ENCODE measurements around the gene CHRNA3.

Gene CHRNA3

DNA sequence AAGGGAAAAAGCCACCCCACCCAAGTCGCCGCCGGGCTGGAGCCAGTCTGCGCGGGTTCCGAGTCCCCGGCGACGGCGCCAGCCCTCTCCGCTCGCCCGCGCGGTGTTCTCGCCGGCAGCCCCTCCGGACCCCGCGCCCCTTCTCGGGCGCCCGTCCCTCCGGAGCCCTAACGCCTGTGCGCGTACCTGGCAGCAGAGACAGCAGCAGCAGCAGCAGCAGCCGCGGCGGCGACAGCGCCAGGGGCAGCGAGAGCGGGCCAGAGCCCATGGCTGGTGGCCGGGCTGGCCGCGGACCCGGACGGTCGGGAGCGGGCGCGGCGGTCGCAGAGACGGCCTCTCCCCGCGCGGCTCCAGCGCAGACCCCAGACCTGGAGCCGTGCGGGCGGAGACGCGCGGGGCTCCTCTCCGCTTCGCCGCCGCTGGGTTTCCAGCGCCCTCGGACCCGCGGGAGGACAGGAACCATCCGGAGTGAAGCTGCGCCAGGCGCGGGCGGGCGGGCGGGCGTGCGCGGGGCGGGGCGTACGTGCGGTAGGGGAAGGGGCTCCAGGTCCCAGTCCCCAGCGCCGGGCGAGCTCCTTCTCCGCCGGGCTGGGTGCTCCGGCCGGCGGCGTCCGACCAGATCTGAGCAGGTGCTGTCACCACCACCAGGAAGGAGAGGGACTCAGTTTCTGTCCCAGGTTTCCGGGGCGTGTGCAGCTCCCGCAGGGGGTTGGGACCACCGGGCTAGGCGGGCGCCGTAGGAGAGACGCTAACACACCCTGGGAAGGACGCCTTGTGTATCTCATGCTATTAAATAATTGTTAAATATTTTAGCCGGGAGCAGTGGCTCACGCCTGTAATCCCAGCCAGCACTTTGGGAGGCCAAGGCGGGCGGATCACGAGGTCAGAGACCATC is at the start of gene CHRNA3:
Gene CHRNA3 (minus strand): TSS at position 470 of the 895 bp plus-strand sequence. CDS start 202 bp downstream, at position 268.
- Histone ChIP-seq H3K9me3 (ENCODE audit: insufficient read depth, low read length) (no peaks in the 10 kb centered on the region), H3K9ac (ENCODE audit: low read length) (no peak within 1 kb of the TSS), H4K20me1 (ENCODE audit: low read depth, low read length) (no peaks in the 10 kb centered on the region), H3K9me2 (replicated peaks; ENCODE audit: insufficient read depth, low read length) (no peaks in the 10 kb centered on the region), H3F3A (ENCODE audit: insufficient read depth) (no peaks in the 10 kb centered on the region), H3K4me3 (ENCODE audit: insufficient read depth, low read length, poor library complexity, severe bottlenecking) (no peak within 1 kb of the TSS), H2AFZ (ENCODE audit: low read depth, low read length, severe bottlenecking) (no peak within 1 kb of the TSS), H3K79me2 (ENCODE audit: insufficient read depth, low read length) (no peaks in the 10 kb centered on the region), H3K27ac (ENCODE audit: low read depth, low read length) (no peak within 1 kb of the TSS), H3K36me3 (ENCODE audit: low read length) (no peaks in the 10 kb centered on the region), H3K4me2 (ENCODE audit: low read depth, low read length, poor library complexity, severe bottlenecking) (no peak within 1 kb of the TSS), H3K27me3 (ENCODE audit: low read length) (no peaks in the 10 kb centered on the region)
- TF ChIP-seq, protein P1, sequence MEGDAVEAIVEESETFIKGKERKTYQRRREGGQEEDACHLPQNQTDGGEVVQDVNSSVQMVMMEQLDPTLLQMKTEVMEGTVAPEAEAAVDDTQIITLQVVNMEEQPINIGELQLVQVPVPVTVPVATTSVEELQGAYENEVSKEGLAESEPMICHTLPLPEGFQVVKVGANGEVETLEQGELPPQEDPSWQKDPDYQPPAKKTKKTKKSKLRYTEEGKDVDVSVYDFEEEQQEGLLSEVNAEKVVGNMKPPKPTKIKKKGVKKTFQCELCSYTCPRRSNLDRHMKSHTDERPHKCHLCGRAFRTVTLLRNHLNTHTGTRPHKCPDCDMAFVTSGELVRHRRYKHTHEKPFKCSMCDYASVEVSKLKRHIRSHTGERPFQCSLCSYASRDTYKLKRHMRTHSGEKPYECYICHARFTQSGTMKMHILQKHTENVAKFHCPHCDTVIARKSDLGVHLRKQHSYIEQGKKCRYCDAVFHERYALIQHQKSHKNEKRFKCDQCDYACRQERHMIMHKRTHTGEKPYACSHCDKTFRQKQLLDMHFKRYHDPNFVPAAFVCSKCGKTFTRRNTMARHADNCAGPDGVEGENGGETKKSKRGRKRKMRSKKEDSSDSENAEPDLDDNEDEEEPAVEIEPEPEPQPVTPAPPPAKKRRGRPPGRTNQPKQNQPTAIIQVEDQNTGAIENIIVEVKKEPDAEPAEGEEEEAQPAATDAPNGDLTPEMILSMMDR (IDR thresholded peaks at IDR 0.05; ENCODE audit: insufficient read depth, low read length, poor library complexity, severe bottlenecking), result no peak
- no peak for TF ChIP-seq EZH2phosphoT487 (conservative IDR thresholded peaks at IDR 0.05; ENCODE audit: low read length)

DNA sequence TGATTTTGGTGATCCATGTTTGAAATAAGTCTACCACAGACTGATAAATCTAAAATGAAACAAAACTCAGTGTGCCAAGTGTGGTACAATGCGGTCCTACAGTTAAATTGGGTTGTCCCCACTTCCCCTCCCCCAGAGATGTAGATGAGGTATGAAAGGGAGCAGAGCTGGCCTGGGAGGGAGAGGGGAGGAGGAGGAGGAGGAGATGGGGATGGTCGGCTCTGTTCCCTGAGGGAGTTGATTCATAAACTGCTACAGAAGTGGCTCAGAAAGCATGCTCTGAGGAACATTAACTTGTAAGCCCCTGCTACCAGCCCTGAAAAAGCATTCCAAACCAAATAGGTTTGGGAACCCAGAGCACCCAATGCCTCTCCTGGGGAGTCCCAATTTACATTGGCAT is 48.2 kb upstream of the CHRNA3 start:
- Histone ChIP-seq H3K4me2 (ENCODE audit: low read depth, low read length, poor library complexity, severe bottlenecking) (no peak overlapping the region), H3K79me2 (ENCODE audit: insufficient read depth, low read length) (no peaks in the 10 kb centered on the region), H3K4me3 (ENCODE audit: insufficient read depth, low read length, poor library complexity, severe bottlenecking) (no peak overlapping the region), H3K36me3 (ENCODE audit: low read length) (no peaks in the 10 kb centered on the region), H3K27me3 (ENCODE audit: low read length) (no peaks in the 10 kb centered on the region), H3F3A (ENCODE audit: insufficient read depth) (no peaks in the 10 kb centered on the region), H3K9ac (ENCODE audit: low read length) (no peak overlapping the region), H2AFZ (ENCODE audit: low read depth, low read length, severe bottlenecking) (no peak overlapping the region), H4K20me1 (ENCODE audit: low read depth, low read length) (no peaks in the 10 kb centered on the region), H3K9me3 (ENCODE audit: insufficient read depth, low read length) (no peaks in the 10 kb centered on the region), H3K9me2 (replicated peaks; ENCODE audit: insufficient read depth, low read length) (no peaks in the 10 kb centered on the region), H3K27ac (ENCODE audit: low read depth, low read length) (no peak overlapping the region)
- TF ChIP-seq EZH2phosphoT487 (conservative IDR thresholded peaks at IDR 0.05; ENCODE audit: low read length), result no peak
- TF ChIP-seq, protein P1 (IDR thresholded peaks at IDR 0.05; ENCODE audit: insufficient read depth, low read length, poor library complexity, severe bottlenecking), result no peak

DNA sequence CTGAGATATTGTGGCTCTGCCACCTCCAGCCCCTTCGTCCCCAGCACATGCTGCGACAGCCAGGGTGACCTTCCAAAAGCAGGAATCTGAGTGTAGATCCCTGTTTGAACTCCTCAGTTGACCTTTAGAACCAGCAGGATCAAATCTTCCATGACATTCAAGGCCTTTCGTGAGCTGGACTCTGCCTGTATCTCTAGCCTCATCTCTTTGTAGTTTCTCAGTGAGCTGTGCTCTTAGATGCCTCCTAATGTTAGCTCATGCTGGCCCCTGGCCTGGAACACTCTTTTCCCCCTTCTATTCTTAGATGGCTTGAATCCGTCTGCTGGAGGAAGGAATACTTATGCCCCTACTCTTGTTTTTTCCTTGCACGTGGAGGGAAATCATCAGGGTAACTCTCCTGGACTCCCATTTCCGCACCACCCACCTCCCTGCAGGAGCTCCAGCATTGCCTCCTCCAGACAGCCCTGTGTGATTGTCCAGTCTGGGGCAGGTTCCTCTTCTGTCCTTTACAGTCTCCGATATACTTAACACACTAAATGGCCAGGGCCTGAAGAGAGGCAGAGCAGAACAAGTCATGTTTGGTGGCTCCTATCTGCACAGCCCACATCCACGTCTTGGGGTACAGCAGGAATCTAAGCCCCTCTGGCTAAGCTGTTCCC is 46.9 kb upstream of the CHRNA3 start:
- Histone ChIP-seq H4K20me1 (ENCODE audit: low read depth, low read length) (no peaks in the 10 kb centered on the region), H3K9me2 (replicated peaks; ENCODE audit: insufficient read depth, low read length) (no peaks in the 10 kb centered on the region), H3K27me3 (ENCODE audit: low read length) (no peaks in the 10 kb centered on the region), H2AFZ (ENCODE audit: low read depth, low read length, severe bottlenecking) (no peak overlapping the region), H3K79me2 (ENCODE audit: insufficient read depth, low read length) (no peaks in the 10 kb centered on the region), H3K4me2 (ENCODE audit: low read depth, low read length, poor library complexity, severe bottlenecking) (no peak overlapping the region), H3F3A (ENCODE audit: insufficient read depth) (no peaks in the 10 kb centered on the region), H3K4me3 (ENCODE audit: insufficient read depth, low read length, poor library complexity, severe bottlenecking) (no peak overlapping the region), H3K9me3 (ENCODE audit: insufficient read depth, low read length) (no peaks in the 10 kb centered on the region), H3K27ac (ENCODE audit: low read depth, low read length) (no peak overlapping the region), H3K36me3 (ENCODE audit: low read length) (no peaks in the 10 kb centered on the region), H3K9ac (ENCODE audit: low read length) (no peak overlapping the region)
- no peak for TF ChIP-seq EZH2phosphoT487 (conservative IDR thresholded peaks at IDR 0.05; ENCODE audit: low read length)
- TF ChIP-seq, protein P1 (IDR thresholded peaks at IDR 0.05; ENCODE audit: insufficient read depth, low read length, poor library complexity, severe bottlenecking), result no peak
